Renal cortical epithelial cell (primary cell): Measurements from ENCODE around the gene EDN3. TPM values are rescaled to one million over a fixed set of nuclear protein-coding genes. Genes with fewer than 3 reads are reported as not detected.

Experiments
- DNase-seq: peaks from one replicate; pipeline ENCODE4 v3.0.0-alpha.2; 2011; ENCODE audit warnings: low read depth
- total RNA-seq: library from RNA; depleted of rRNA; stranded (reverse); fragments of >200 nt; gene quantifications from 2 replicates; pipeline ENCODE4 v1.2.3, GENCODE V29; 2014

The EDN3 gene
- total RNA-seq, 1 donor from 2014 or later = not detected

GRCh38 chr20:59365611-59366285, 65.3 kb downstream of the EDN3 start:
- no peak for DNase-seq

GRCh38 chr20:59371431-59371830, 71.0 kb downstream of the EDN3 start:
- no peak for DNase-seq

GRCh38 chr20:59374261-59374660, 73.8 kb downstream of the EDN3 start:
- DNase-seq = no peak

GRCh38 chr20:59375541-59375940, 75.1 kb downstream of the EDN3 start:
- no peak for DNase-seq

Other genes with a start within 250 kb of the EDN3 start
- not detected in 2 replicates for gene ZNF831, start 136.8 kb upstream of the EDN3 start, total RNA-seq